Measurements from ENCODE around the gene TRIM34.
"Not testable (repeated sequence)": the region's sequence is repeated elsewhere in the genome, so short reads cannot be mapped to it uniquely, and the experiment has no call there.

TRIM34 gene, protein sequence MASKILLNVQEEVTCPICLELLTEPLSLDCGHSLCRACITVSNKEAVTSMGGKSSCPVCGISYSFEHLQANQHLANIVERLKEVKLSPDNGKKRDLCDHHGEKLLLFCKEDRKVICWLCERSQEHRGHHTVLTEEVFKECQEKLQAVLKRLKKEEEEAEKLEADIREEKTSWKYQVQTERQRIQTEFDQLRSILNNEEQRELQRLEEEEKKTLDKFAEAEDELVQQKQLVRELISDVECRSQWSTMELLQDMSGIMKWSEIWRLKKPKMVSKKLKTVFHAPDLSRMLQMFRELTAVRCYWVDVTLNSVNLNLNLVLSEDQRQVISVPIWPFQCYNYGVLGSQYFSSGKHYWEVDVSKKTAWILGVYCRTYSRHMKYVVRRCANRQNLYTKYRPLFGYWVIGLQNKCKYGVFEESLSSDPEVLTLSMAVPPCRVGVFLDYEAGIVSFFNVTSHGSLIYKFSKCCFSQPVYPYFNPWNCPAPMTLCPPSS

DNA sequence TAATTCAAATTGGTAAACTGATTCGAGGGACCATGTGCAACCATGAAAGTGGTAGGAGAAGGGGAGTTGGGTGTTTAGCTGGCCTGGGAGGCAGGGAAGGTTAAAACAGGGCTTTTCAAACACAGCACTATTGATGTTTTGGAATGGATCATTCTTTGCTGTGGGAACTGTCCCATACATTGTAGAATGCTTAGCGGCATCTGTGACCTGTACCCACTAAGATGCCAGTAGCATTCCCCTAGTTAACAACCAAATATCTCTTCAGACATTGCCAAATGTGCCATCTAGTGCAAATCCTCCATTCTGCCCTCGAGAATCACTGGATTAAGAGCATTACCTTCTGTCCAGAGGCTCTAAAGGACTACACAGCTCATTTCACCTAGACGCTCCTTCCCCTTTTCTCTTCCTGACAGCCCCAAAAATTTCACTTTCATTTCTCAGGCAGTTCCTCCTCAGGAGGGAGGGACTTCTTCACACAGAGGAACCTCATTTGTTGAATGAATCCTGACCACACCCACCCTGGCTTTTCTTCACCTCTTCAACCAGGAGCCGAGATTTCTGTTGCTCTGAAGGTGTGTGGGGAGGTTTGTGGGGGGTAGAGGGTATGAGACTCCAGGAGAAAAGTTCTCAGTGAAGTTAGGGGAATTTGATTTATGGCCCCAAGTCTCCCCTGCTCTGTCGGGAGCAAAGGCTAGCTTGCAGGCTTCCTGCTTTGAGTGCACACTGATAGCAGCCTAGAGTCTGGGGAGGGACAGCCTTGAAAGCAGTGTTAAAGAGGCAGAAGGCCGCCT is at the start of gene TRIM34:
TRIM34 (plus strand) TSS at position 513 of the 791 bp plus-strand sequence. CDS start 7,331 bp downstream, outside the sequence.
- DNase-seq (ENCODE audit: low spot score) = peak; percentile 71

DNA sequence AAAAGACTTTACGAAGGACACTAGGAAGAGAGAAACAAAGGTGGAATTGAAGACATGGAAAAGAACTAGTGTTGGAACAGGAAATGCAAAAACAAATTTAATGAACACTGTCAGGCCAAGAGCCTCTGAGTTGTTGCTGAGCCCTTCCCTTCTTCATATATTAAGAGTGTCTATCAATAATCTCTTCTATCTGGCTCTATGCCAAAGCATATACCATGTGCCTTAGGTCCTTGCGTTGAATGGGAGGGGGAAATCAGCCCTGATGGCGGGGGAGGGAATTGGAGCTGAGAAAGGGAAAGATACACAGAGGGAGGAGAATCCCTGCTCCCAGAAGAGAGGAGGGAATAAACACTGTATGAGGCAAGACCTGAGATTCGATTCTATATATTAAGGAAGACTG is 49.6 kb upstream of the TRIM34 start:
- no peak for DNase-seq (ENCODE audit: low spot score)

DNA sequence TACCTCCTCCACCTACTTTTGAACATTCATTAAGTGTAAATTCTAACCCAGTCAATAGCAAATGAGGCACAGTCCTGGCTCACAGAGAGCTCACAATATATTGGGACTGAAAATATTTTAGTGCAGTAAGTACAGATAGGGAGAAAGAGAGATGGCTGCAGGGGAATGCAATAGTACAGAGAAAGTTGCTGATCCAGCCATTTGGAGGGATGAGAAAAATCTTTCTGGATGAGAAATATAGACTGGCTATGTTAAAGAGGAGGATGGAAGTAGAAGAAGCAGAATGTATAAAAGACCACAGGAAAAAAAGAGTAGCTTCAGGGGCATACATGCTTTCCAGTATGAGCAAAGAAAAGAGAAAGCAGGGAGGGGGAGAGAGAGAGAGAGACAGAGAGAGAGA is 47.7 kb upstream of the TRIM34 start:
- DNase-seq (ENCODE audit: low spot score) = no peak

DNA sequence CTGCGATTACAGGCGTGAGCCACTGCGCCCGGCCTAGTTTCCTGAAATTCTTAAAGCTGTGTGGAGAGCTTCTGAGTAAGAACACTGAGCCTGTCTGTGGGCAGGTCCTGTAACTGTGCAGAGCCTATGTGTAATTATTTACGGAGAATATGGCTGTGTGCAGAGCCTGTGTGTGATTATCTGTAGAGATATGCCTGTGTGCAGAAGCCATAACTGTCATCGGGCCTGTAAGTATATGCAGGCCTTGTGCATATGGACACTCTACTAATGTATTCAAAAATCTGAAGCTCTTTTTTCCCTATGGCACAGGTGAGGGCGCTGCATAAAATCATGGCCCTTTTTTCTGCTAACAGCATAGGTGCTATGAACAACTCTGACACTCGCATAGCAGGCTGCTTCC is 44.2 kb upstream of the TRIM34 start, which contains the start of gene OR52B6:
OR52B6 (plus strand) TSS at position 301 of the 400 bp plus-strand sequence; CDS start at position 301, 0 bp downstream.
- DNase-seq (ENCODE audit: low spot score) = no peak

DNA sequence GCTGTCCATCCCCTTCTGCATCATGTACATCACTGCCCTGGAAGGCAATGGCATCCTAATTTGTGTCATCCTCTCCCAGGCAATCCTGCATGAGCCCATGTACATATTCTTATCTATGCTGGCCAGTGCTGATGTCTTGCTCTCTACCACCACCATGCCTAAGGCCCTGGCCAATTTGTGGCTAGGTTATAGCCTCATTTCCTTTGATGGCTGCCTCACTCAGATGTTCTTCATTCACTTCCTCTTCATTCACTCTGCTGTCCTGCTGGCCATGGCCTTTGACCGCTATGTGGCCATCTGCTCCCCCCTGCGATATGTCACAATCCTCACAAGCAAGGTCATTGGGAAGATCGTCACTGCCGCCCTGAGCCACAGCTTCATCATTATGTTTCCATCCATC is 43.8 kb upstream of the TRIM34 start:
- no peak for DNase-seq (ENCODE audit: low spot score)

DNA sequence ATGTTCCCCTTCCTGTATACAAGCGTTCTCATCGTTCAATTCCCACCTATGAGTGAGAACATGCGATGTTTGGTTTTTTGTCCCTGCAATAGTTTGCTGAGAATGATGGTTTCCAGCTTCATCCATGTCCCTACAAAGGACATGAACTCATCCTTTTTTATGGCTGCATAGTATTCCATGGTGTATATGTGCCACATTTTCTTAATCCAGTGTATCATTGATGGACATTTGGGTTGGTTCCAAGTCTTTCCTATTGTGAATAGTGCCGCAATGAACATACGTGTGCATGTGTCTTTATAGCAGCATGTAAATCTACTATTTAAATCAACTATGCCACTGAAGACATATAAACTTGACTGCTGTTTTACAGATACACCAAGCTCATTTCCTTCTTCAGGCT is 40.3 kb upstream of the TRIM34 start:
- DNase-seq (ENCODE audit: low spot score) = not testable (repeated sequence)

DNA sequence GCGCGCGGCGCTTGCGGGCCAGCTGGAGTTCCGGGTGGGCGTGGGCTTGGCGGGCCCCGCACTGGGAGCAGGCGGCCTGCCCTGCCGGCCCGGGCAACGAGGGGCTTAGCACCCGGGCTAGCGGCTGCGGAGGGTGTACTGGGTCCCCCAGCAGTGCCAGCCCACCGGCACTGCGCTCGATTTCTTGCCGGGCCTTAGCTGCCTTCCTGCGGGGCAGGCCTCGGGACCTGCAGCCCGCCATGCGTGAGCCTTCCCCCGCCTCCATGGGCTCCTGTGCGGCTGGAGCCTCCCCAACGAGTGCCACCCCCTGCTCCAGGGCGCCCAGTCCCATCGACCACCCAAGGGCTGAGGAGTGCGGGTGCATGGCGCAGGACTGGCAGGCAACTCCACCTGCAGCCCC is 34.9 kb upstream of the TRIM34 start:
- not testable (repeated sequence) for DNase-seq (ENCODE audit: low spot score)

DNA sequence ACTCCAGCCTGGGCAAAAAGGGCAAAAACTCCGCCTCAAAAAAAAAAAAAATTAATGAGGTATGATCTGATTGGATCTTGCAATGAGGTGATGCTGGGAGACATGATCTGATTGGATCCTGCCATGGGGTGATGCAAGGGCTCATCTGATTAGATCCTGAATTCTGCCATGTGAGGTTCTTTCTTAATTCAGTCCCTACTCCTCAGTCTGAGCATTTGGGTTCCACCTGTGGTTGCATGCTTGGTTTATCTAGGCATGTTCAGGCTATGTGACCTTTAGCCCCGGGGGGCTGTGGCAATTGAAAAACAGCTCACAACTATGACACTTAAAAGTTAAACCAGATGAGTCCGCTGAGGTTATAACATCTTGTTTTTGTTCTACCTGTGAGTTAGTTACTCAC is 33.2 kb upstream of the TRIM34 start:
- no peak for DNase-seq (ENCODE audit: low spot score)

DNA sequence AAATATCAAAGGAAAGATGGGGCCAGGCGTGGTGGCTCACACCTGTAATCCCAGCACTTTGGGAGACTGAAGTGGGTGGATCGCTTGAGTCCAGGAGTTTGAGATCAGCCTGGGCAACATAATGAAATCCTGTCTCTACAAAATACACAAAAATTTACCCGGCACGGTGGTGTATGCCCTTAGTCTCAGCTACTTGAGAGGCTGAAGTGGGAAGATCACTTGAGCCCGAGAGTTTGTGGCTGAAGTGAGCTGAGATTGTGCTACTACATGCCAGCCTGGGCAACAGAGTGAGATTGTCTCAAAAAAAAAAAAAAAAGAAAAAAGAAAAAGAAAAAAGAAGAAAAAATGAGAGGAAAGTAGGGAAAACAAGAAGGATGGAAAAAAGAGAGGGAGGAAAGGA is 32.2 kb upstream of the TRIM34 start:
- no peak for DNase-seq (ENCODE audit: low spot score)

DNA sequence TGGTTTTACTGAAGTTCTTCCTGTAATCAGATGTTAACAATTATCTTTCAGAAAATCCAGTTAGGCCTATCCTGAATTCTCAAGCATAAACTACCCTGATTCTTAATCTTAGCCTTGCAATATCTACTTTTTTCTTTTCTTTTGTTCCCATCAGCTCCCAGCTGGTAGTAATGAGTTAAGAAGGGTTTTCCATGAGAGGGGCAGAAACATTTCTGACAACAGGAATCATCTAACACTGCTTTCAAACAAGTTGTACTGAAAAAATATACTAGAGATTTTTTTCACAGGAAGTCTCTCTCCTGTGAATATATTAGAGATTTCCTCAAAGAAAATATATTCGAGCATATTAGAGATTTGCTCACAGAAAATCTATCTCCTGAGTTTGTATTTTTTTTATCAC is 31.7 kb upstream of the TRIM34 start:
- no peak for DNase-seq (ENCODE audit: low spot score)

DNA sequence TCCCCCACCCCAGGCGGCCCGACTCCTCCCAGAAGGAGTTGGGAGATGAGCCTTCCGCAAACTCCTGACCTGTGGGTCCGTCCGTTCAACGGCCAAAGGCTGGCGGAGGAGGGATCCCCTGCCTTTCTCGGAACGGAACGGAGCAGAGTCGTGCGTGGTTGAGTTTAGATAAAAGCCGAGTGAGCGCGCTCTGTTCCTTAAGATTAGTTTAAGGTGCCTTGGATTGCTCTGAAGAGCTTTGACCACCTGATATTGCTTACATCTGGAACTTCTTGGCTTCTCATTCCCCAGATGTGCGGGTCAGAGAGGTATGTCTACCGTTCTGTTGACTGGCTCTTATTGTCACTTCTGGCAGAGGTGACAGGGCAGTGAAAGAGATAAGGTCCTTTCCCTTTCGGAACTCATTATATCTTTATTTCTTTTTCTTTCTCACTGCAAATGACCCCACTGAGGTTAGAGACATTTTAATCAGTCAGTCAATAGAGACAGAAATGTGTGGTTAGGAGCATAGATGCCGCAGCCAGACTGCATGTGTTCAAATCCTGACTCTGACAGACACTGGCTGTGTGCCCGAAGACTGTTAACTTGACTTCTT is 28.1 kb upstream of the TRIM34 start, which contains the start of gene TRIM6:
TRIM6 (plus strand) TSS at position 31 of the 595 bp plus-strand sequence; CDS start at position 292, 261 bp downstream.
- DNase-seq (ENCODE audit: low spot score) = peak; percentile 51

DNA sequence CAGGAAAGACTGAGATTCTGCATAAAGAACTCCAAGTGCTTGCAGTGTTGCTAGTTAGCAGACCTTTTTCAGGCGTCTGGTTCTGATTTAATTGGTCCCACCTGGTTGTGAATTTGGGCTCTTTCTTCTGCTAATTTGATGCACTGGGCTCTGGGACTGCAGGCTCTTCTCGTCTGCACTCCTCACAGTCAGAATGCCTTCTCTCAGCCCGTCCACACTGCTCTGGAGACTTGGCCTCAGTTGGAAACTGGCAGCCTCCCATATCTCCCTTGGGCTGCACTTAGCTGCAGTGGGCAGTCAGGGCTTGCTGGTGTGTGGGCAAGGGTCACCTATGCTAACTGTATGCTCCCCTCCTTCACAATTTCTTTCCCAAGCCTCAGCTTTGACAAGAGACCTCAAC is 26.8 kb upstream of the TRIM34 start:
- no peak for DNase-seq (ENCODE audit: low spot score)

DNA sequence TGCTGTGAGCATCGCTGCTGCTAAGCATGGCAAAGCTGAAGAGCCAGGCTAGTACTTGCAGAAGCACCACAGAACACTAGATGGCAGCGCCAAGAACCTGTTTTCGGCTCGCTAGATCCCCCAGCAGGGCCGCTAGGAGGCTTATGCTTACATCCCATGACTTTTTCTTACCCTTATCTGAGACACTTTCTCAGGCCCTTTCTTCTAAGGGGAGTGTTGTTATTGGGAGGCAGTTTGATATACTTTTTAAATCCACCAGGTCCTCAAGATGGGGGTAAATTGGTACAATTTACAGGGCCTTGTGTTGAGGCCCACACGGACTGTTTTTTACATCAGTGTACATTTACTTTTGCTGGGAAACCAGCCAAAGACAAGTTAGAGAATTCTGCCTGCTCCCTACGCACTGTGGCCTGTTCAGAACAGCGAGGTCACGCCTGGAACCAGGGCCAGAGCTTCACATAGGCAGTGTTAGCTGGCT is 24.4 kb upstream of the TRIM34 start:
- peak; percentile 64 for DNase-seq (ENCODE audit: low spot score)

DNA sequence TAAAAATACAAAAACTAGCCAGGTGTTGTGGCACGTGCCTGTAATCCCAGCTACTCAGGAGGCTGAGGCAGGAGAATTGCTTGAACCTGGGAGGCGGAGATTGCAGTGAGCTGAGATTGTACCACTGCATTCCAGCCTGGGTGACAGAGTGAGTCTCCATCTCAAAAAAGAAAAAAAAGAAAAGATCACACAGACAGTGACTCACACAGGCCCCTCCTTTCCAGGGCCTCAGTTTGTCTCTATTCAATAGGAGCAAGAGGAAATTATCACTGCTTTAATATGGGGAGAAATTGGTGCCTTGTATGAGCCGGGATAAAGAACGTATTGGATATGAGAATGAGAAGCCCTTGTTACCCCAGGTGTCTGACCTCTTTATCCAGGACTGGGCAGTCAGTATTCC is 22.0 kb upstream of the TRIM34 start:
- DNase-seq (ENCODE audit: low spot score) = not testable (repeated sequence)

DNA sequence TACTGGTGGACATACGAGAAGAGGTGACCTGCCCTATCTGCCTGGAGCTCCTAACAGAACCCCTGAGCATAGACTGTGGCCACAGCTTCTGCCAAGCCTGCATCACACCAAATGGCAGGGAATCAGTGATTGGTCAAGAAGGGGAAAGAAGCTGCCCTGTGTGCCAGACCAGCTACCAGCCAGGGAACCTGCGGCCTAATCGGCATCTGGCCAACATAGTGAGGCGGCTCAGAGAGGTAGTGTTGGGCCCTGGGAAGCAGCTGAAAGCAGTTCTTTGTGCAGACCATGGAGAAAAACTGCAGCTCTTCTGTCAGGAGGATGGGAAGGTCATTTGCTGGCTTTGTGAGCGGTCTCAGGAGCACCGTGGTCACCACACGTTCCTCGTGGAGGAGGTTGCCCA is 21.5 kb upstream of the TRIM34 start:
- DNase-seq (ENCODE audit: low spot score) = no peak

DNA sequence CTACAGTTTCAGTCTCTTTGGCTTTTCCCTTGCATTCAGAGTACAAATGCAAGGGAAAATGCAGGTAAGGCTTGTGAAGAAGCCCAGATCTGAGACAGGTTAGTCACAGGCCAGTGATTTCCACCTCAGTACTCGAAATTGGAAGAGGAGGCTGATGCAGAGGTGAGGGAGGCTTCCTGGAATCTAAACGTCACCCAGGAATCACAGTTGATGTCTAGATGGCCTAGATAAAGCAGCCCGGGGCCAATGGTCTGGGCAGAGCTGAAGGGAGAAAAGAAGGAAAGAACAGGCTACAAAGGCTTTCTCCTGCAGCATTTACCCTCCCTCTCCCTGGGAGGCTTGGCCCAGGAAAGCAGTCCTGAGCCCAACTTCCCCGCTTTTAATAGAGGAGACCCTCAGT is 19.9 kb upstream of the TRIM34 start:
- no peak for DNase-seq (ENCODE audit: low spot score)

DNA sequence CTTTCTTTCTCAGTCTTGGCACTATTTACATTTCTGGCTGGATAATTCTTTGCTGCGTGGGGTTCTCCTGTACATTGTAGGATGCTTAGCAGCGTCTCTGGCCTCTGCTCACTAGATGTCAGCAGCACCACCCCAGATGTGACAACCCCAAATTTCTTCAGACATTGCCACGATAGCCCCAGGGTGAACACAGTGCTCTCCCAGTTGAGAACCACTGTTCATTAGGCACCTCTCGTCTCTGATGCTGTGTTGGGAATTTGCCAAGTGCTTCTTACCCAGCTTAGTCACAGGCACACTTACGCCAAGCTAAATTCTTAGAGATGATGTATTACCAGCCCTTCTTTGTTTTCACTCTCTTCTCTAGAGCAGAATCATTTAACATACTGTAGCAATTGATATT is 19.0 kb upstream of the TRIM34 start:
- no peak for DNase-seq (ENCODE audit: low spot score)

DNA sequence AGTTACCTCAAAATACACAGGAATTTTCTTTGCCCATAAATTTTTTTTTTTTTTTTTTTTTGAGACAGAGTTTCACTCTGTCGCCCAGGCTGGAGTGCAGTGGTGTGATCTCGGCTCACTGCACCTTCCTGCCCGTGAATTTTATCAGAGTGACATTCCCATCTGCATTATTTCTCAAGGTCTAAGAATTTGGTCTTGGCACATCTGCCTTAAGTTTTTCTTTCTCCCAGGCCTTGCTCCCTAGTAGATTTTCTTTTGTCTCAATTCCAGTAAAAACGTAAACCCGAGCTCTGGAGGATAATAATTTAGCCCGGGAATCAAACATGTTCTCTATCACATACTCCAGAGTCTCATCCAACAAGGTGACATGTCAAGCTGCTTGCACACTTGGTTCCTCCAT is 16.0 kb upstream of the TRIM34 start:
- no peak for DNase-seq (ENCODE audit: low spot score)

DNA sequence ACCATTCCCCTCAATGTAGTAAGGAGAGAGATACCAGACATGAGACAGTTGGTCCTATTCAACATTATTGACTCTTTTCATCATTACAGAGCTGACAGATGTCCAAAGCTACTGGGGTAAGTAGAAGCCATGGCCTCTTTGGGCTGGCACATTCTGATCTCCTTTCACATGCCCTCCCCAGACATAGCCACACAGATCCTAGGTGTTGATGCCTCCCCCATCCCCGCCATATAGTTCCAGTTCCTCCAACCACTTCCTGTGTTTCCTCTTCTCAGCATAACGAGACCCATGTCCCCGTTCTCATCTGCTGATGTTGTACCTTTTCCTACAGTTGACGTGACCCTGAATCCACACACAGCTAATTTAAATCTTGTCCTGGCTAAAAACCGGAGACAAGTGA is 14.4 kb upstream of the TRIM34 start:
- DNase-seq (ENCODE audit: low spot score) = no peak

DNA sequence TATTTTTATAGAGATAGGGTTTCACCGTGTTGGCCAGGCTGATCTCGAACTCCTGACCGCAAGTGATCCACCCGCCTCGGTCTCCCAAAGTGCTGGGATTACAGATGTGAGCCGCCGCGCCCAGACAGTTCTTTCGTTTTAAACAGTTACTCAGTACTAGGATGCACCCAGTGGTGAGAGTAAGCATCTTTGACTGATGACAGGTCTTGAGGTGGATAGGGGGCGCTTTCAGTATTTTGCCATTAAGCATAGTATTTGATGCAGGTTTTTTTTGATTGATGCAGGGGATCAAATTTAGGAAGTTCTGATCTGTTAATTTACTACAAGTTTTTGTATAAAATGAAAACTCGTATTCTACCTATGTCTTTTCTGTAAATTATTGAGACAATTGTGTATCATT is 13.2 kb upstream of the TRIM34 start:
- no peak for DNase-seq (ENCODE audit: low spot score)

DNA sequence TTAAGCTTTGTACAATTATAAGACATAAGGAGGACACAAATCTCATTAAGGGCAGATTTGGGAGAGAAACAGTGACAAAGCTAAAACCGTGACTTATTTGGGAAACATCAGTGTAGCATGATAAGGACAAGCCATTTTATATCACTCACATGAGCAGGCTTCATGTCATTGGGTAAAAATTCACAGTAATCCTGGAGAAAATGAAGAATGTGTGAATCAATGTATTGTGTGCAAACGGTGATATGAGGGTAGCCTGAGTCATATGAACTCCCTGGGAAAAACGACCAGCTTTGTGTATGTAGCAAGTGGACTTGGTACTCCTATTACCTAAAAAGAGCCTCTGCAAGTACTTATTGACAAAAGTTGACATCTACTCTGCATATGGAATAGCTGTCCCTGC is 6.0 kb upstream of the TRIM34 start:
- no peak for DNase-seq (ENCODE audit: low spot score)
